GM19193 (cell line): ENCODE results near the gene ALOX5.

Source experiments
- POLR2A ChIP-seq: IDR thresholded peaks from 4 replicates; pipeline ENCODE4 v1.6.1; 2011; ENCODE audit not compliant: insufficient read depth, insufficient read length; ENCODE audit errors: extremely low read depth

The ALOX5 gene

GRCh38 chr10:45373576-45374349, at the start of gene ALOX5:
ALOX5 (plus strand) TSS chr10:45374216; CDS start chr10:45374280, 64 bp downstream.
- TF ChIP-seq POLR2A, result peak; percentile 54

GRCh38 chr10:45325116-45325515, 48.9 kb upstream of the ALOX5 start:
- no peak for TF ChIP-seq POLR2A

DNA sequence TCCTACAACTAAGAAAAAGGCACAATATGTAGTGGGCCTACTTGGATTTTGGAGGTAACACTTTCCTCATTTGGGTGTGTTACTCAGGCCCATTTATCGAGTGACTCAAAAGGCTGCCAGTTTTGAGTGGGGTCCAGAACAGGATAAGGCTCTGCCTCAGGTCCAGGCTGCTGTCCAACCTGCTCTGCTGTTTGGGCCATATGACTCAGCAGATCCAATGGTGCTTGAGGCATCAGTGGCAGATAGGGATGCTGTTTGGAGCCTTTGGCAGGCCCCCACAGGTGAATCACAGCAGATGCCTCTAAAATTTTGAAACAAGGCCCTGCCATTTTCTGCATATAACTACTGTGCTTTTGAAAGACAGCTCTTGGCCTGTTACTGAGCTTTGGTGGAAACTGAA, 34.1 kb upstream of the ALOX5 start:
- TF ChIP-seq POLR2A, result no peak

DNA sequence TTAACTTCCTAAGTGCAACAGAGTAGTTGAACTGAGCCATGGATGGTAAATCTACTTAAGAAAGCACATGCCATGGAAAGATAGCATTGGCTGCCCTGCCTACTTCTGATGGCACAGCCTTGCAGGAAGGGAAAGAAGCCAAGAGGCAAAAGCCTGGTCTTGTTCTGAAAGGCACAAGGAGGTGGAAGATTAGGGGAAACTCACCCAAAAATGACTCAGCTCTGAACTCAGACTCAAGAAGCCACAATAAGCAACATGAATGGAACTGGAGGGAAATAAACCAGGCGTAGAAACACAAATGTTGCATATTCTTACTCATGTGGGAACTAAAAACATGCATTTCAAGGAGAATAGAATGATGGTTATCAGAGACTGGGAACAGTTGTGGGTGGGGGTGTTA, 20.8 kb upstream of the ALOX5 start:
- no peak for TF ChIP-seq POLR2A

DNA sequence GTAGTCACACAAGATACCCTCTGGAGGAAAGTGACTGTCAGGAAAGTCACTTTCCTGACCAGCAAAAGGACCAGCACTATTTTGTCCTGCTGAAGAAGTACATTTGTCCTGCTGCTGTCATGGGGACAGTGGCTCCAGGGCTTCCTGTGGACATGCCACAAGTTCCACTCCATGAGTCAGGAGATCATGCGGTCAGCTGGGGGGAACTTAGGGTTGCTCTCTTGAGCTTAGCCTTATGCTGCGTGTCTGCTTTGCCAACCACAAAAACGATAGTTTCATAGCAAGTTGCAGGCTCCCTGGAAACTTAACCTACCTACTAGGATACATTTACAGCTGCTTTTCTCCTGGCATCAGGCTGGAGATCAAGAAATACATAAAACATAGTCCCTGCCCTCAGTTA, 19.8 kb upstream of the ALOX5 start:
- TF ChIP-seq POLR2A, result no peak

DNA sequence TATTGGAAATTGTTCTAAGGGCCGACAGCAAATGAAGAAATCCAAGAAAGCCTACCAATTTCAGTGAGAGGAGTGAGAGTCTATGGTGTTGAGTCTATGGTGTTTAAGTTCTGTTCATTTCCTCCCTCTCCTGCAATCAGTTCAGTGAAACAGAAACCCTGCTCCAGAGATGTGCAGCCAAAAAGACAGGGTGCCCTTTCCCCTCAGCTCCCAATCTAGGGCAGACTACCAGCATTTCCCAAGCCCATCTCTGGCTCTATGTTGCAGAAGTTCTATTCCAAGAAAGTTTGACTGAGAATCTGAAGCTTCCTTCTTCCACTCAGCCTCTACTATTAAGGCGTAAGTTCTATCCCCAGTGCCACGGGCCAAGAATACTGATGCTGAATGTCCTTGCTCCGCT, 18.5 kb upstream of the ALOX5 start:
- no peak for TF ChIP-seq POLR2A

DNA sequence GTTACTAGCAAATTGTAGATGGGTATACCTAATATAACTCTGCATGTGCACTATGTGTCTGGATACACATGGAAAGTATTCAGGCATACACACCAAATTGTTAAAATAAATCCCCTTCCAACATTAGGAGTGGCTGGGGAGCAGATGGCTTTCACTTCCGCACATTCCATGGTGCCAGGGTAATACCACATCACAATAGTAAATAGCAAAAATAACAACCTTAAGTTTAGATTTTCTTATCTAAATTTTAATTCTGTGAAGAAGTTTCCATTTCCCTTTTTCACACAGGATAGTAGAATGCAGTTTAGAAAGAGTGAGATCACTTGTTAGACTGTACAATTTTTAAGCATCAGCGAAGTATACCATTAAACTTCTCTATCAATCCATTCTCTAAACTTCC, 5.8 kb upstream of the ALOX5 start:
- no peak for TF ChIP-seq POLR2A

DNA sequence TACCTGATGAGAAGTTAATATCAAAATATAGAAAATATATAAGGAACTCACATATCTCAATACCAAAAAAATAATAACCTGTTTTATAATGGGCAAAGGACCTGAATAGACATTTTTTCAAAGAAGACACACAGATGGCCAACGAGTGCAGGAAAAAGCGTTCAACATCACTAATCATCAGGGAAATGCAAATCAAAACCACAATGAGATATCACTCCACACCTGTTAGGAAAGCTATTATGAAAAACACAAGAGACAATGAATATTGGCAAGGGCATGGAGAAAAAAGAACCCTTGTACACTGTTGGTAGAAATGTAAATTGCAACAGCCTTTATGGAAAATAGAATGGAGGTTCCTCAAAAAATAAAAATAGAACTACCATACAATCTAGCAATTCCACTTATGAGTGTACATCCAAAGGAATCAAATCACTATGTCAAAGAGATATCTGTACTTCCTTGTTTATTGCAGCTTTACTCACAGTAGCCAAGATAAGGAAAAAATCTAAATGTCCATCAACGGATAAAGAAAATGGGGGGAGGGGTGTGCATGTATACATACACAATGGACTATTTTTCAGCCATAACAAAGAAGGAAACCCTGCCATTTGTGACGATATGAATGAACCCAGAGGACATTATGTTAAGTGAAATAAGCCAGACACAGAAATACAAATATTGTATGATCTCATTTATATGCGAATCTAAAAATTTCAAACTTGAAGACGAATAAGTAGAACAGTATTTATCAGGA, 3.6 kb upstream of the ALOX5 start:
- TF ChIP-seq POLR2A, result no peak

DNA sequence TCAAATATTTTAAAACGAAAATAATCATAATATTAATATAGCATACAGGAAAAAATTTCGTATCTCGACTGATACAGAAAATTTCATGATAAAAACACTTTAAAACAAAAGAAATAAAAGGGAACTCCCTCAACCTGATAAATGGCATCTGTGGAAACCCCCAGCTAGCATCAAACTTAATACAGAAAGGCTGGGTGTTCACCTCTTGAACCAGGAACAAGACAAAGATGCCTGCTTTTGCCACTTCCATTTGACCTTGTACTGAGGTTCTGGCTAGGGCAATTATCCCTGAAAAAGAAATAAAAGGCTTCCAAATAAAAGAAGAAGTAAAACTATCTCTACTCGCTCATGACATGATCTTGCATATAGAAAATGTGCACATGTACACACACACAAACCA, 2.5 kb upstream of the ALOX5 start:
- TF ChIP-seq POLR2A, result no peak

DNA sequence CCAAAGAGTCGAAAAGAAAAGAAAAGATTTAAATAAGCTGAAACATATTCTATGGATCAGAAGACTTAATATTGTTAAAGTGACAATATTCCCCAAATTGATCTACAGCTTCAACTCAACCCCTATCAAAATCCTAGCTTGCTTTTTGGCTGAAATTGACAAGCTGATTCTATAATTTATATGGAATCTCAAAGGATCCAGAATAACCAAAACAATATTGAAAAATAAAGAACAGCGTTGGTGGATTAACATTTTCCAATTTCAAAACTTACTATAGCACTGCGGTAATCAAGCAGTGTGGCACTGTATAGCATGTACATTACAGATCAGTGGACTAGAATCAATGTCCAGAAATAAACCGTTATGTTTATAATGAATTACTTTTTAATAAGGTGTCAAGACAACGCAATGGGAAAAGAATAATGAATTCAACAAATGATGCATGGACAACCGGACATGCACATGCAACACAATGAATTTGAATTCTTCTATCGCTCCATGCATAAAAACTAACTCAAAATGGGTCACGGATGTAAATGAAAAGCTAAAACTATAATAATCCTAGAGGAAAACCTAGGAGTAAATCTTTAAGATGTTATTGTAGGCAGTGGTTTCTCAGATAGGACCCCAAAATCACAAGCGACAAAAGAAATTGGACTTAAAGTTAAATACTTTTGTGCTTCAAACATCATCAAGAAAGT, 1.6 kb upstream of the ALOX5 start:
- TF ChIP-seq POLR2A, result no peak

- peak; percentile 37 for TF ChIP-seq POLR2A
Observed at GRCh38 chr10:45373003-45373575, 927 bp upstream of the ALOX5 start.

DNA sequence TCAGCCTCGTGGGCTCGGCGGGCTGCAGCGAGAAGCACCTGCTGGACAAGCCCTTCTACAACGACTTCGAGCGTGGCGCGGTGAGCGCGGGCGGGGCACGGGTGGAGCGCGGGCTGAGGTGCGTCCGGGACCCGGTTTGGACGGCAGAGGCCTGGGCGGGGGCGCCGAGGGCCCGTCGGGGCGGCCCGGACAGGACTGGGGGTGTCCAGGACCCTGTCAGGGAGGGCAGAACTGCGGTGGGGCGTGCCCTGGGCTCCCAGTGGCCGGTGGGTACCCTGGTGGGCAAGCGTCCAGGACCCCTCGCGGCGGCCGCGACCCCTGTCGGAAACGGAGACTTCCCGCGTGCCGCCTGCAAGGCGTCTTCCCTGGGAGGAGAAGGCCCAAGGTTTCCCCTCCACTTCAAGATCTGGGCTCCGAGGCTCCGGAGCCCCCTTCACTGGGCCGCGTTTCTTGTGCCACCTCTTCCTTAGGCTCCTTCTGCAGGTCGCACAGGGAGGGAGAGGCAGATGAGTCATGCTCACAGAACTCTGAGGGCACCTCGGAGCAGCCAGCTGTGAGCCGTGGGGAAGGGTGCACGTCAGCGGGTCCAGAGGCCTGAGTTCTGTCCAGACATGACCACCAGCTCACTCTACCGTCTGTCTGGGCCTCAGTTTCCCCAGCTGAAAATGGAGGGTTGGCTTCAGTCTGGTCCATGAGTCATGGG, 485 bp downstream of the ALOX5 start:
- TF ChIP-seq POLR2A, result no peak

DNA sequence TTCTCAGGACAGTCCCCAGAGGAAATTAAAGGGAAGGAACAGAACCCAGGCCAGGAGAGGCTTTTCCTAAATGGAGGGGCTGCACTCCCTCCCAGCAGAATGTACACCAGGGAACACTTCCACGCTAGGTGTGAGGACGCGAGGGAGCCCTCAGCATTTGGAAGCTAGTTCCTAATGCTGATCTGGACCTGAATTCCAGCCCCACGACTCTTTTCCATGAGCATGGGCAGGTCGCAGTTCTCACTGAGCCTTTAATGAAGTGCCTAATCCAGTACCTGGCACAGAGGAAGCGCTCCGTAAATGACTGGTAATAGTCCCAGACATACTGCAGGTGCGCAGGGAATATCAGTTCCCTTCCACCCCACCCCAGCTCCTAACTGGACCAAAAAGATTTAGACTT, 1.1 kb downstream of the ALOX5 start:
- no peak for TF ChIP-seq POLR2A

- TF ChIP-seq POLR2A, result peak; percentile 53
Observed at GRCh38 chr10:45375716-45376231, 1.8 kb downstream of the ALOX5 start.
